ENCODE results near the gene MSANTD3.

MSANTD3 gene

DNA sequence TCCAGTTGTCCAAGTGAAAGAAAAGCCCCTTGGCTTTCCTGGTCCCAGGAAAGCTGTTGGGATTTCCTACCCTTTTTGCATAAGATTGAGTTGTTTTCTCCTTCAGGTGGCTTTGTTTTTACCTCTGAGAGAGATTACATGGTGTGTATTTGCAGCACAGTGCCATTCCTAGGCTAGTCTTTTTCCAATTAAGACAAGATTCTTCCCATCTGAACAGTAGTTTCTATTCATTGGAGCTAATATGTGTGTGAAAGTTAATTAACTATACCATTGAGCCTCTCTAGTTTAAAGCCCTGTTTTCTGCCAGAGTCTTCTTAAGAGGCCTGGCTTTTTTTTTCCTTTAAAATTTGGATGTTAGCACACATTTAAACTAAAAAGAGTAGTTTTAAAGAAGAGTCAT lies 20.1 kb downstream of the MSANTD3 start:
- Histone ChIP-seq H3K36me3 (ENCODE audit: control insufficient read depth, insufficient read depth, low read length) (no peaks in the 10 kb centered on the region; the same call in 1 of the 2 replicates), H3K4me3 (replicated peaks; ENCODE audit: low read depth, low read length) (no peak overlapping the region), H3K27me3 (replicated peaks; ENCODE audit: control insufficient read depth, insufficient read depth, low read length) (no peaks in the 10 kb centered on the region)
- DNase-seq (ENCODE audit: extremely low read depth, insufficient read length) = no peak
- TF ChIP-seq, protein P1, sequence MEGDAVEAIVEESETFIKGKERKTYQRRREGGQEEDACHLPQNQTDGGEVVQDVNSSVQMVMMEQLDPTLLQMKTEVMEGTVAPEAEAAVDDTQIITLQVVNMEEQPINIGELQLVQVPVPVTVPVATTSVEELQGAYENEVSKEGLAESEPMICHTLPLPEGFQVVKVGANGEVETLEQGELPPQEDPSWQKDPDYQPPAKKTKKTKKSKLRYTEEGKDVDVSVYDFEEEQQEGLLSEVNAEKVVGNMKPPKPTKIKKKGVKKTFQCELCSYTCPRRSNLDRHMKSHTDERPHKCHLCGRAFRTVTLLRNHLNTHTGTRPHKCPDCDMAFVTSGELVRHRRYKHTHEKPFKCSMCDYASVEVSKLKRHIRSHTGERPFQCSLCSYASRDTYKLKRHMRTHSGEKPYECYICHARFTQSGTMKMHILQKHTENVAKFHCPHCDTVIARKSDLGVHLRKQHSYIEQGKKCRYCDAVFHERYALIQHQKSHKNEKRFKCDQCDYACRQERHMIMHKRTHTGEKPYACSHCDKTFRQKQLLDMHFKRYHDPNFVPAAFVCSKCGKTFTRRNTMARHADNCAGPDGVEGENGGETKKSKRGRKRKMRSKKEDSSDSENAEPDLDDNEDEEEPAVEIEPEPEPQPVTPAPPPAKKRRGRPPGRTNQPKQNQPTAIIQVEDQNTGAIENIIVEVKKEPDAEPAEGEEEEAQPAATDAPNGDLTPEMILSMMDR (IDR thresholded peaks at IDR 0.05; ENCODE audit: insufficient read depth, low read length, poor library complexity, severe bottlenecking) = no peak

DNA sequence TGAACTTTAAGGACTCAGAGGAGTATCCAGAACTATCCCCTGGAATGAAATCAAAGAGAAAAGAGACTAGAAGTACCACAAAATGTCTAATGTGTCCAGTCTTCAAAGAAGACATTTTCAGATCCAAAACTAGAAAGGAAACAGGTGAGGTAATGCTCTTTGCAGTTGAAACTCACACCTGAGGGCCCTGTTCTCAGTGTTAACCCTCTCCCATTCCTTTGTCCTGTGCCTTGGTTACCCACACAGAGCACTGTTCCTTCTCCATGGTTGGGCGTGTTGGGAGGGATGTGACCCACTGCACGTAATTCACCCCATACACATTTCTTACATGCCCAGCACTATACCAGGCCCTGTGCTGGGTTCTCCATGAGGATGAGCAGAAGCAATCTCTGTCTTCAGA lies 21.3 kb downstream of the MSANTD3 start:
- Histone ChIP-seq H3K4me3 (replicated peaks; ENCODE audit: low read depth, low read length) (no peak overlapping the region), H3K36me3 (ENCODE audit: control insufficient read depth, insufficient read depth, low read length) (no peaks in the 10 kb centered on the region; the same call in 1 of the 2 replicates), H3K27me3 (replicated peaks; ENCODE audit: control insufficient read depth, insufficient read depth, low read length) (no peaks in the 10 kb centered on the region)
- DNase-seq (ENCODE audit: extremely low read depth, insufficient read length) = no peak
- TF ChIP-seq, protein P1 (IDR thresholded peaks at IDR 0.05; ENCODE audit: insufficient read depth, low read length, poor library complexity, severe bottlenecking) = no peak

DNA sequence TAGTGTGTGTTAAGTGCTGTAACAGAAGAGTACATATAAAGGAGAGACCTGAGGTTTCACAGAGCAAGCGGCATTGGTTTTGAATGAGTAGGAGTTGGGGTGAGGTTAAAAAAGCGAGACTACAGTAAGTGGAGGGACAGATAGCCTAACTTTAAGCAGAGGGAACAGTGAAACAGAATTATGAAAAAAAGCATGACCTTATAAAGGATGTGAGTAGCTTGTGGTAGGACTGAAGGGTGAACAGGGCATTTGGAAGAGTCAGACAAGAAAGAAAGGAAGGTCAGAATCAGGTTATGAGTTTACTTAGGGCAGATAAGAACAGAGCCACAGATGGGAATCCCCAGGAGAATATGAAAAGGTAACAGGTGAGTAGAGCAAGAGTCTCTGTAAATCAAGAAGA lies 22.5 kb downstream of the MSANTD3 start:
- Histone ChIP-seq H3K36me3 (ENCODE audit: control insufficient read depth, insufficient read depth, low read length) (no peaks in the 10 kb centered on the region), H3K27me3 (replicated peaks; ENCODE audit: control insufficient read depth, insufficient read depth, low read length) (no peaks in the 10 kb centered on the region), H3K4me3 (replicated peaks; ENCODE audit: low read depth, low read length) (no peak overlapping the region)
- DNase-seq (ENCODE audit: extremely low read depth, insufficient read length) = no peak
- TF ChIP-seq, protein P1 (IDR thresholded peaks at IDR 0.05; ENCODE audit: insufficient read depth, low read length, poor library complexity, severe bottlenecking) = no peak

DNA sequence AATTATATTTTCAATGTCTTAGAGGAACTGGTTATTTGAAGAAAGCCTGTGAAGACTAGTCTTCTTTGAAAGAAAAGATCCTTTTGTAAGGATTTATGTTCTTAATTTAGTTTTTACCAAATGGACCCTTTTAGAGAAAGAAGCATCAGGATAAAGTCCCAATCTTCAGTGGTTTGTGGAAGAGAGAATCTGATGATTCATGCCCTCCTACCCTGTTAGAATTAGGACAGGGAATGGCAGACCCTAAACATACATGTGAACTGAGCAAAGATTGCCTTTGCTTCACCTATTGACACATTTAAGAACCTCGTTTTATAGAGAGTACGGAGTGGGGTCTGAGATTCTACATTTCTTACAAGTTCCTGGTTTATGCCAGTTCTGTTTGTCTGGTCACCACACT lies 26.0 kb downstream of the MSANTD3 start:
- TF ChIP-seq, protein P1 (IDR thresholded peaks at IDR 0.05; ENCODE audit: insufficient read depth, low read length, poor library complexity, severe bottlenecking) = no peak
- H3K27me3 ChIP-seq (replicated peaks; ENCODE audit: control insufficient read depth, insufficient read depth, low read length) = no peaks in the 10 kb centered on the region

DNA sequence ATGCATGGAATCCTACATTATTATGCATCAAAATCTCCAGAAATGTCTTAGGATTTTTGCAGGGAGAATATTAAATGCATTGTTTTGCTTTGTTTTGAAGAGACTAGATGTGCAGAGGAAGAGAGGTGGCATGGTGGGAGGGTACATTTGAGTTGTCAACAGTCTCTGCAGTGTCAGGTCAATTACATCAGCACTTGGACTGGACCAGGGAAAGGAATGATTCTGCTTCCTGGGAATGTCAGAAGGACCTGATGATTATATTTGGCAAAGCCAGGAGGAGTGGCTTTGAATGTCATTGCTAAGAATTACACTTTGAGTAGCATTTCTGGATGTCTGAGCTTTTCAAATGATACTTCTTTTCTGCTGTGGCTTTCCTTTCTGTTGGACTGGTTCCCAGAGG lies 28.5 kb downstream of the MSANTD3 start:
- no peak overlapping the region for H3K4me3 ChIP-seq (replicated peaks; ENCODE audit: low read depth, low read length)
- H3K27me3 ChIP-seq (replicated peaks; ENCODE audit: control insufficient read depth, insufficient read depth, low read length) = no peaks in the 10 kb centered on the region
- H3K36me3 ChIP-seq (ENCODE audit: control insufficient read depth, insufficient read depth, low read length) = no peaks in the 10 kb centered on the region
- TF ChIP-seq, protein P1 (IDR thresholded peaks at IDR 0.05; ENCODE audit: insufficient read depth, low read length, poor library complexity, severe bottlenecking) = no peak
- no peak for DNase-seq (ENCODE audit: extremely low read depth, insufficient read length)

More for the DNA sequence above, 26.0 kb downstream of the MSANTD3 start:
- no peaks in the 10 kb centered on the region for H3K36me3 ChIP-seq (ENCODE audit: control insufficient read depth, insufficient read depth, low read length)
- no peak for DNase-seq (ENCODE audit: extremely low read depth, insufficient read length)
- H3K4me3 ChIP-seq (replicated peaks; ENCODE audit: low read depth, low read length) = no peak overlapping the region

DNA sequence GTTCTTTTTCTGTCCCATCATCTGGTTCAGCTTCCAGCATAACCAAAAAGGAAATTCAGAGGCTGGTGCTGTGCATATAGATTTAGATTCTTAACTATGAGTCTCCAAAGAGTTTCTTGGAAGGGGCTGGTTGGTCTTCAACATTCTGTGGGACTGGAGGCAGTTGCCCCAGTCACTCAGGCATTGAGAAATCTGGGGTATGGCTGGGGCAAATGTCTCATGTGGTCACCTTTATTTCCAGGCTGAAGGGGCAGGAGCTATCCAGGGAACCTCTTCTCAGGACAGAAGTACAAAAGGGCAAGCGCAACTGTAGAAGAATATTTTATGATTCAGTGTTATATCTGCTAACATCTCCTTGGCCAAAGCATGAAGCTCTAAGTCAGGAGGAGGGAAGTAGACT lies 30.6 kb downstream of the MSANTD3 start:
- Histone ChIP-seq H3K27me3 (replicated peaks; ENCODE audit: control insufficient read depth, insufficient read depth, low read length) (no peaks in the 10 kb centered on the region), H3K36me3 (ENCODE audit: control insufficient read depth, insufficient read depth, low read length) (no peaks in the 10 kb centered on the region), H3K4me3 (replicated peaks; ENCODE audit: low read depth, low read length) (no peak overlapping the region)
- TF ChIP-seq, protein P1 (IDR thresholded peaks at IDR 0.05; ENCODE audit: insufficient read depth, low read length, poor library complexity, severe bottlenecking) = no peak
- no peak for DNase-seq (ENCODE audit: extremely low read depth, insufficient read length)
